K562 (cell line): Measurements from ENCODE around the gene PIK3R4. TPM values are rescaled to one million over a fixed set of nuclear protein-coding genes. Genes with fewer than 3 reads are reported as not detected.

ENCODE experiments used
- ATAC-seq: fragments of 200-7000 bp; cut with Tn5 transposase; 3 replicates; pipeline ENCODE4 v1.9.1; 2020; ENCODE audit warnings: moderate library complexity
- BruUV-seq: library from RNA; stranded (reverse); fragments of 400-500 nt; replicated peaks from 2 replicates; lab custom pipeline; 2021; lab: Mats Ljungman, UMichigan
- CTCF ChIA-PET: fragments of 300-600 bp; formaldehyde crosslinking; extraction: SDS; loops from one replicate; lab custom pipeline; 2021; ENCODE audit warnings: low intra/inter-chr PET ratio; lab: Yijun Ruan, JAX
- POLR2A ChIA-PET: fragments of 300-600, 350-650 bp; sonication (Branson Sonifier 250); formaldehyde crosslinking; extraction: SDS; loops from one replicate; lab custom pipeline; 2021; ENCODE audit warnings: antibody characterized with exemption, inconsistent platforms; lab: Yijun Ruan, JAX
- DNase-seq, 4 experiments: peaks; one replicate each; pipeline versions ENCODE4 v3.0.0 to v3.0.0-alpha.2; 2011 to 2018; ENCODE audit warnings: low spot score in 3 of 4, mixed read lengths in 3 of 4; ENCODE audit errors: extremely low read depth in 1 of 4
- FAIRE-seq: peaks from 2 replicates; lab custom pipeline; 2011; peaks lifted over from hg19 to GRCh38; lab: Jason Lieb, UNC
- H2AFZ ChIP-seq: 2 replicates; pipeline ENCODE4 v1.6.0; 2011; ENCODE audit warnings: low read depth, low read length, control low read depth, inconsistent platforms
- H3K27ac ChIP-seq: fragments of 200-600 bp; 3 replicates; pipeline ENCODE4 v1.8.0; 2011; ENCODE audit warnings: low read depth, mild to moderate bottlenecking, control low read depth, inconsistent platforms, low read length, moderate library complexity, mixed read lengths; ENCODE audit errors: extremely low read depth
- H3K27me3 ChIP-seq, 2 experiments: fragments of 300-600 bp in 1 of 2; 2 replicates in 1 of 2; 3 replicates in 1 of 2; pipeline versions ENCODE4 v1.6.0 to v1.8.0; 2011; ENCODE audit warnings: inconsistent platforms in 2 of 2, low read length in 2 of 2, mild to moderate bottlenecking in 1 of 2, mixed read lengths in 1 of 2, moderate library complexity in 1 of 2; ENCODE audit not compliant: control insufficient read depth in 2 of 2, insufficient read depth in 2 of 2
- H3K36me3 ChIP-seq: fragments of 300-600 bp; 3 replicates; pipeline ENCODE4 v1.8.0; 2011; ENCODE audit warnings: mild to moderate bottlenecking, low read length, inconsistent platforms; ENCODE audit not compliant: control insufficient read depth, insufficient read depth
- H3K4me1 ChIP-seq, 2 experiments: fragments of 200-600 bp in 1 of 2; replicated peaks in 1 of 2; 2 replicates in 1 of 2; 3 replicates in 1 of 2; pipeline versions ENCODE4 v1.5.1 to v1.8.0; 2011; ENCODE audit warnings: inconsistent platforms in 2 of 2, low read length in 2 of 2, mild to moderate bottlenecking in 1 of 2, mixed read lengths in 1 of 2, moderate library complexity in 1 of 2; ENCODE audit not compliant: control insufficient read depth in 2 of 2, insufficient read depth in 2 of 2
- H3K4me2 ChIP-seq: 2 replicates; pipeline ENCODE4 v1.6.1; 2011; ENCODE audit warnings: low read length, control low read depth, inconsistent platforms, mixed read lengths; ENCODE audit not compliant: insufficient read depth
- H3K4me3 ChIP-seq: fragments of 200-600 bp; sonication (generic), shearing (Covaris generic); 2 replicates; pipeline ENCODE4 v1.5.1; 2016; ENCODE audit warnings: control low read depth, inconsistent platforms
- H3K79me2 ChIP-seq: fragments of 200-600 bp; 3 replicates; pipeline ENCODE4 v1.8.0; 2011; ENCODE audit warnings: low read length, inconsistent platforms; ENCODE audit not compliant: control insufficient read depth, insufficient read depth
- H3K9ac ChIP-seq, 2 experiments: 2 replicates each; pipeline versions ENCODE4 v1.6.0 to v1.6.1; 2011; ENCODE audit warnings: low read depth in 2 of 2, low read length in 2 of 2, control low read depth in 1 of 2, inconsistent platforms in 1 of 2, mild to moderate bottlenecking in 1 of 2, mixed read lengths in 1 of 2; ENCODE audit not compliant: insufficient read depth in 1 of 2
- H3K9me1 ChIP-seq: one replicate; pipeline ENCODE4 v1.6.0; 2011; ENCODE audit warnings: inconsistent platforms, mild to moderate bottlenecking, low read length, moderate library complexity; ENCODE audit not compliant: control insufficient read depth, insufficient read depth
- H3K9me3 ChIP-seq: replicated peaks from 2 replicates; pipeline ENCODE4 v1.5.1; 2011; ENCODE audit warnings: low read depth, low read length, inconsistent platforms; ENCODE audit not compliant: control insufficient read depth, insufficient read depth
- H4K20me1 ChIP-seq: replicated peaks from 2 replicates; pipeline ENCODE4 v1.6.1; 2011; ENCODE audit warnings: low read length, inconsistent platforms, mixed read lengths; ENCODE audit not compliant: control insufficient read depth, insufficient read depth
- E2F8 ChIP-seq: fragments of 450-650 bp; IDR thresholded peaks from 2 replicates; pipeline ENCODE4 v1.7.1; 2018; ENCODE audit warnings: mild to moderate bottlenecking, low read depth; ENCODE audit not compliant: partially characterized antibody
- FOSL1 ChIP-seq: fragments of 200-800 bp; sonication (Bioruptor generic); conservative IDR thresholded peaks from 2 replicates; pipeline ENCODE4 v1.6.1; 2016; ENCODE audit warnings: missing genetic modification characterization, missing compliant biosample characterization
- FOXJ3 ChIP-seq: sonication (generic); formaldehyde crosslinking; IDR thresholded peaks from 2 replicates; pipeline ENCODE4 v1.4.0; 2020; ENCODE audit warnings: mild to moderate bottlenecking, missing genetic modification reagents
- GATA2 ChIP-seq: sonication (generic); formaldehyde crosslinking; IDR thresholded peaks from 2 replicates; pipeline ENCODE4 v1.4.0; 2020; ENCODE audit warnings: mild to moderate bottlenecking, missing genetic modification reagents
- MBD1 ChIP-seq: fragments of 250-450 bp; sonication (Bioruptor Pico); IDR thresholded peaks from 2 replicates; pipeline ENCODE4 v1.8.0; 2022; ENCODE audit warnings: inconsistent platforms
- MECOM ChIP-seq: fragments of 250-450 bp; sonication (Bioruptor Pico); IDR thresholded peaks from 2 replicates; pipeline ENCODE4 v1.8.0; 2022; ENCODE audit warnings: inconsistent platforms
- MYC ChIP-seq, 2 experiments: fragments of 250-450 bp in 1 of 2; sonication (Bioruptor Pico) in 1 of 2; IDR thresholded peaks; 2 replicates each; pipeline versions ENCODE4 v1.5.1 to v1.6.1; 2012 to 2021; ENCODE audit warnings: low read depth in 2 of 2, borderline replicate concordance in 1 of 2, improper control_type of control experiment in 1 of 2, low read length in 1 of 2, mild to moderate bottlenecking in 1 of 2, moderate library complexity in 1 of 2
- NEUROD1 ChIP-seq: fragments of 150-350 bp; IDR thresholded peaks from 2 replicates; pipeline ENCODE4 v1.6.1; 2014; ENCODE audit warnings: borderline replicate concordance, low read length, low read depth; ENCODE audit not compliant: partially characterized antibody
- RBM17 ChIP-seq: fragments of 200-400 bp; formaldehyde crosslinking; IDR thresholded peaks from 2 replicates; pipeline ENCODE4 v1.6.1; 2017; ENCODE audit warnings: low read depth, mild to moderate bottlenecking, low read length, borderline replicate concordance
- TRIM28 ChIP-seq: fragments of 450-650 bp; IDR thresholded peaks from 2 replicates; pipeline ENCODE4 v1.6.1; 2017
- ZBTB8A ChIP-seq: fragments of 450-650 bp; IDR thresholded peaks from 2 replicates; pipeline ENCODE4 v1.6.1; 2018; ENCODE audit warnings: mild to moderate bottlenecking, moderate library complexity; ENCODE audit not compliant: partially characterized antibody
- ZNF311 ChIP-seq: fragments of 250-450 bp; sonication (Bioruptor Pico); IDR thresholded peaks from 2 replicates; pipeline ENCODE4 v1.4.0; 2020; ENCODE audit warnings: mild to moderate bottlenecking, moderate library complexity
- ZNF639 ChIP-seq, 2 experiments: fragments of 200-800 bp in 1 of 2; sonication (Bioruptor generic) in 1 of 2; sonication (generic) in 1 of 2; formaldehyde crosslinking in 1 of 2; IDR thresholded peaks in 1 of 2; conservative IDR thresholded peaks in 1 of 2; 2 replicates each; pipeline versions ENCODE4 v1.5.0 to v1.6.1; 2016 to 2020; ENCODE audit warnings: missing compliant biosample characterization in 1 of 2, missing genetic modification characterization in 1 of 2, missing genetic modification reagents in 1 of 2
- WGBS: fragments of 100-300 bp; shearing (Covaris generic); methylation state at CpG from one replicate; pipeline ENCODE4 v1.1.6; 2016; ENCODE audit warnings: low coverage, mixed read lengths; ENCODE audit not compliant: insufficient coverage; ENCODE audit errors: missing lambda C conversion rate; 5-methylcytosine and 5-hydroxymethylcytosine counted together
- in situ Hi-C: fragments of 300-500 bp; cut with MboI; formaldehyde crosslinking; loops from 4 replicates; pipeline ENCODE4 v1.15.0; 2018; ENCODE audit warnings: inconsistent platforms, mixed read lengths
- intact Hi-C: fragments of 100-400 bp; cut with micrococcal nuclease; formaldehyde crosslinking; loops from 2 replicates; pipeline ENCODE4 v1.14.2; 2022
- polyA plus RNA-seq, 8 experiments: library from polyadenylated mRNA; depleted of rRNA in 4 of 8; stranded (reverse) in 5 of 8; unstranded in 3 of 8; fragments of >200 nt; fragmentation: Nextera tagmentation in 2 of 8; fragmentation: Illumina TruSeq in 1 of 8; extraction: Ambion mirVana in 2 of 8; extraction: Trizol in 1 of 8; gene quantifications; 2 replicates each; pipeline versions ENCODE4 v1.2.1 to v1.2.3, GENCODE V29; 2011 to 2014; ENCODE audit warnings: inconsistent platforms in 1 of 8, missing spikeins in 1 of 8
- total RNA-seq, 7 experiments: library from RNA; depleted of rRNA in 6 of 7; stranded (reverse); fragments of >200 nt in 6 of 7; fragmentation: Illumina TruSeq in 2 of 7; extraction: Trizol in 2 of 7; gene quantifications; 2 replicates each; pipeline versions ENCODE4 v1.2.1 to v1.2.3, GENCODE V29; 2011 to 2021; ENCODE audit warnings: low replicate concordance in 1 of 7

Gene PIK3R4
- total and polyA plus RNA-seq, 9 of the 15 experiments (the other 6 are each of a cell fraction or from before 2014, with no cell fraction given): 20.6 to 45.8 (median 26.0) TPM

- no peak for TF ChIP-seq ZBTB8A
- TF ChIP-seq TRIM28: no peak
- TF ChIP-seq ZNF311 (CRISPR knock-in tag): no peak
- no peak for TF ChIP-seq FOSL1
- TF ChIP-seq E2F8: no peak
- TF ChIP-seq NEUROD1: no peak
Measured at GRCh38 chr3:130737622-130738021, 9.0 kb downstream of the PIK3R4 start (continued).

- 91% methylated on average over 8 of the region's 8 CpGs for WGBS
- Histone ChIP-seq H3K36me3 (peaks cover 68% of the 10 kb centered on the region), H3K27ac (no peak overlapping the region), H3K4me1 (no peaks in the 10 kb centered on the region), H2AFZ (no peak overlapping the region), H3K4me2 (no peak overlapping the region), H3K9ac (no peak overlapping the region), H3K79me2 (peaks cover 17% of the 10 kb centered on the region), H3K9me1 (no peaks in the 10 kb centered on the region), H3K4me3 (no peak overlapping the region), H4K20me1 (no peaks in the 10 kb centered on the region), H3K27me3 (no peaks in the 10 kb centered on the region), H3K9me3 (peaks cover 2% of the 10 kb centered on the region; the same call in 1 of the 2 replicates)
- DNase-seq (no peak), FAIRE-seq (no peak), ATAC-seq (no peak)
- BruUV-seq: no TSS peak
- ChIA-PET CTCF (no interaction called here), POLR2A (no interaction called here)
- in situ Hi-C loops: no loop called here
- intact Hi-C loops: no loop called here
- TF ChIP-seq MYC (IDR thresholded peaks at IDR 0.05; ENCODE audit: low read depth, low read length): no peak
- no peak for TF ChIP-seq MYC (CRISPR knock-in tag; IDR thresholded peaks at IDR 0.05; ENCODE audit: borderline replicate concordance, low read depth)
- no peak for TF ChIP-seq FOXJ3 (CRISPR knock-in tag)
- TF ChIP-seq GATA2 (CRISPR knock-in tag): no peak
- TF ChIP-seq RBM17: no peak
- TF ChIP-seq MBD1 (CRISPR knock-in tag): no peak
- no peak for TF ChIP-seq ZNF639 (CRISPR knock-in tag; conservative IDR thresholded peaks at IDR 0.05 in 1 of 2, IDR thresholded peaks at IDR 0.05 in 1 of 2)
- no peak for TF ChIP-seq NEUROD1
- no peak for TF ChIP-seq MECOM (CRISPR knock-in tag)
Measured at GRCh38 chr3:130733236-130733875, 13.3 kb downstream of the PIK3R4 start.
